IMR-90 (cell line): ENCODE measurements around the gene ZNF217. TPM values are rescaled to one million over a fixed set of nuclear protein-coding genes. Genes with fewer than 3 reads are reported as not detected.
A peak's percentile ranks its signal among the peaks of the same experiment; 100 is the strongest.

Source experiments
- ATAC-seq: fragments of 200-7000 bp; cut with Tn5 transposase; 2 replicates; pipeline ENCODE4 v1.9.1; 2020; ENCODE audit warnings: low read depth, mild to moderate bottlenecking, moderate library complexity
- BruUV-seq: library from RNA; stranded (reverse); fragments of 400-500 nt; replicated peaks from 2 replicates; lab custom pipeline; 2021; lab: Mats Ljungman, UMichigan
- CTCF ChIA-PET: fragments of 300-600 bp; formaldehyde crosslinking; extraction: SDS; loops from one replicate; lab custom pipeline; 2021; ENCODE audit warnings: antibody characterized with exemption; lab: Yijun Ruan, JAX
- POLR2A ChIA-PET: fragments of 300-600 bp; sonication (Branson Sonifier 250); formaldehyde crosslinking; loops from one replicate; lab custom pipeline; 2022; ENCODE audit warnings: antibody characterized with exemption; ENCODE audit not compliant: unreplicated experiment; lab: Charles Lee
- DNase-seq: peaks from one replicate; pipeline ENCODE4 v3.0.0; 2013
- H2AFZ ChIP-seq: replicated peaks from 2 replicates; pipeline ENCODE3; 2013; ENCODE audit warnings: low read length, mild to moderate bottlenecking; ENCODE audit not compliant: poor library complexity
- H2AK5ac ChIP-seq: 2 replicates; pipeline ENCODE4 v1.6.1; 2013; ENCODE audit warnings: low read depth, low read length, inconsistent platforms
- H2AK9ac ChIP-seq: replicated peaks from 2 replicates; pipeline ENCODE3; 2013; ENCODE audit warnings: mild to moderate bottlenecking, low read depth, low read length, moderate library complexity; ENCODE audit not compliant: poor library complexity
- H2BK120ac ChIP-seq: 2 replicates; pipeline ENCODE4 v1.6.1; 2013; ENCODE audit warnings: low read depth, low read length, inconsistent platforms
- H2BK15ac ChIP-seq: 3 replicates; pipeline ENCODE4 v1.6.1; 2013; ENCODE audit warnings: low read depth, low read length, inconsistent platforms
- H2BK20ac ChIP-seq: 2 replicates; pipeline ENCODE4 v1.6.1; 2013; ENCODE audit warnings: low read depth, mild to moderate bottlenecking, inconsistent platforms, low read length, moderate library complexity
- H2BK5ac ChIP-seq: 2 replicates; pipeline ENCODE4 v1.6.1; 2013; ENCODE audit warnings: mild to moderate bottlenecking, low read depth, low read length, inconsistent platforms; ENCODE audit not compliant: poor library complexity, severe bottlenecking
- H3K14ac ChIP-seq: replicated peaks from 2 replicates; pipeline ENCODE4 v1.6.1; 2013; ENCODE audit warnings: low read depth, low read length, inconsistent platforms
- H3K18ac ChIP-seq: 2 replicates; pipeline ENCODE4 v1.6.1; 2013; ENCODE audit warnings: low read depth, low read length, control low read depth
- H3K23ac ChIP-seq: 2 replicates; pipeline ENCODE4 v1.6.1; 2013; ENCODE audit warnings: low read depth, low read length, inconsistent platforms
- H3K27ac ChIP-seq: 2 replicates; pipeline ENCODE4 v1.5.1; 2013; ENCODE audit warnings: mild to moderate bottlenecking, control low read depth, low read length; ENCODE audit not compliant: insufficient read depth
- H3K27me3 ChIP-seq: 2 replicates; pipeline ENCODE4 v1.6.1; 2013; ENCODE audit warnings: low read length; ENCODE audit not compliant: control insufficient read depth, insufficient read depth
- H3K36me3 ChIP-seq: 2 replicates; pipeline ENCODE4 v1.6.1; 2013; ENCODE audit warnings: low read length, mixed read lengths; ENCODE audit not compliant: control insufficient read depth, insufficient read depth
- H3K4ac ChIP-seq: 2 replicates; pipeline ENCODE4 v1.6.1; 2013; ENCODE audit warnings: low read depth, low read length, inconsistent platforms
- H3K4me1 ChIP-seq: 2 replicates; pipeline ENCODE4 v1.6.1; 2013; ENCODE audit warnings: low read length, mixed read lengths; ENCODE audit not compliant: control insufficient read depth, insufficient read depth
- H3K4me2 ChIP-seq: 2 replicates; pipeline ENCODE4 v1.6.1; 2013; ENCODE audit warnings: low read depth, mild to moderate bottlenecking, control low read depth, low read length, moderate library complexity
- H3K4me3 ChIP-seq: 2 replicates; pipeline ENCODE4 v1.5.1; 2013; ENCODE audit warnings: low read depth, mild to moderate bottlenecking, control low read depth, low read length, moderate library complexity; ENCODE audit not compliant: insufficient read depth
- H3K56ac ChIP-seq: 2 replicates; pipeline ENCODE4 v1.6.1; 2013; ENCODE audit warnings: low read length, inconsistent platforms; ENCODE audit not compliant: insufficient read depth; ENCODE audit errors: extremely low read depth
- H3K79me1 ChIP-seq, 2 experiments: 2 replicates each; pipeline ENCODE4 v1.6.1; 2013; ENCODE audit warnings: low read length in 2 of 2, inconsistent platforms in 1 of 2, low read depth in 1 of 2
- H3K9ac ChIP-seq: 2 replicates; pipeline ENCODE4 v1.6.1; 2013; ENCODE audit warnings: low read depth, low read length, control low read depth
- H3K9me1 ChIP-seq: 2 replicates; pipeline ENCODE4 v1.6.1; 2013; ENCODE audit warnings: low read length, inconsistent platforms; ENCODE audit not compliant: insufficient read depth
- H3K9me3 ChIP-seq: 2 replicates; pipeline ENCODE4 v1.6.1; 2013; ENCODE audit warnings: low read length; ENCODE audit not compliant: control insufficient read depth, insufficient read depth
- H4K20me1 ChIP-seq: 2 replicates; pipeline ENCODE4 v1.6.1; 2013; ENCODE audit warnings: low read length, inconsistent platforms; ENCODE audit not compliant: insufficient read depth
- H4K5ac ChIP-seq: 2 replicates; pipeline ENCODE4 v1.6.1; 2013; ENCODE audit warnings: mild to moderate bottlenecking, low read depth, low read length, control low read depth
- H4K8ac ChIP-seq, 2 experiments: 2 replicates each; pipeline ENCODE4 v1.6.1; 2013; ENCODE audit warnings: low read depth in 2 of 2, low read length in 2 of 2, control low read depth in 1 of 2, inconsistent platforms in 1 of 2
- H4K91ac ChIP-seq: 2 replicates; pipeline ENCODE4 v1.6.1; 2013; ENCODE audit warnings: low read depth, low read length, inconsistent platforms; ENCODE audit not compliant: insufficient read depth
- BHLHE40 ChIP-seq: fragments of 150-350 bp; IDR thresholded peaks from 2 replicates; pipeline ENCODE4 v1.6.1; 2016; ENCODE audit warnings: mild to moderate bottlenecking, low read depth, low read length
- ELK1 ChIP-seq: fragments of 150-350 bp; IDR thresholded peaks from 2 replicates; pipeline ENCODE4 v1.6.1; 2016; ENCODE audit warnings: low read depth, mild to moderate bottlenecking, low read length, moderate library complexity, borderline replicate concordance
- FOS ChIP-seq: fragments of 150-350 bp; IDR thresholded peaks from 2 replicates; pipeline ENCODE4 v1.6.1; 2016; ENCODE audit warnings: low read depth, low read length
- MAFK ChIP-seq: IDR thresholded peaks from 2 replicates; pipeline ENCODE4 v1.6.1; 2012; ENCODE audit warnings: low read depth, low read length, improper control_type of control experiment
- MAZ ChIP-seq: IDR thresholded peaks from 2 replicates; pipeline ENCODE4 v1.6.1; 2012; ENCODE audit warnings: low read depth, mild to moderate bottlenecking, low read length, improper control_type of control experiment, moderate library complexity, borderline replicate concordance
- MXI1 ChIP-seq: IDR thresholded peaks from 2 replicates; pipeline ENCODE4 v1.6.1; 2012; ENCODE audit warnings: low read depth, mild to moderate bottlenecking, low read length, moderate library complexity, borderline replicate concordance
- NFE2L2 ChIP-seq: fragments of 150-350 bp; IDR thresholded peaks from 2 replicates; pipeline ENCODE4 v1.6.1; 2016; ENCODE audit warnings: low read depth, mild to moderate bottlenecking, low read length
- POLR2A ChIP-seq: IDR thresholded peaks from 2 replicates; pipeline ENCODE4 v1.6.1; 2012; ENCODE audit warnings: mild to moderate bottlenecking, low read depth, low read length
- RCOR1 ChIP-seq: IDR thresholded peaks from 2 replicates; pipeline ENCODE4 v1.6.1; 2012; ENCODE audit warnings: mild to moderate bottlenecking, low read length, improper control_type of control experiment; ENCODE audit not compliant: insufficient replicate concordance
- RFX5 ChIP-seq: IDR thresholded peaks from 2 replicates; pipeline ENCODE4 v1.8.0; 2012; ENCODE audit warnings: low read depth, mild to moderate bottlenecking, low read length, moderate library complexity
- SMC3 ChIP-seq: fragments of 150-350 bp; IDR thresholded peaks from 2 replicates; pipeline ENCODE4 v1.6.1; 2016; ENCODE audit warnings: low read depth, mild to moderate bottlenecking, antibody characterized with exemption, low read length, moderate library complexity
- USF2 ChIP-seq: fragments of 150-350 bp; IDR thresholded peaks from 2 replicates; pipeline ENCODE4 v1.6.1; 2017; ENCODE audit warnings: mild to moderate bottlenecking, antibody characterized with exemption, low read length, low read depth
- WGBS, 2 experiments: methylation state at CpG; one replicate each; pipeline versions ENCODE4 v1.1.5 to v1.1.7; 2013; ENCODE audit warnings: missing lambda C conversion rate in 2 of 2; ENCODE audit not compliant: insufficient read length in 1 of 2; ENCODE audit errors: extremely low coverage in 2 of 2; 5-methylcytosine and 5-hydroxymethylcytosine counted together
- dilution Hi-C: fragments of 300-500 bp; cut with HindIII; formaldehyde crosslinking; loops from one replicate; pipeline ENCODE4 v1.14.3; 2018; ENCODE audit warnings: low sequenced_read_pairs; ENCODE audit not compliant: unreplicated experiment
- in situ Hi-C: fragments of 300-500 bp; cut with MboI; formaldehyde crosslinking; loops from 3 replicates; pipeline ENCODE4 v1.14.3; 2019; ENCODE audit warnings: low sequenced_read_pairs, inconsistent platforms, mixed read lengths
- intact Hi-C: fragments of 100-400 bp; cut with micrococcal nuclease; formaldehyde crosslinking; loops from 2 replicates; pipeline ENCODE4 v1.10.0; 2022
- polyA plus RNA-seq, 3 experiments: library from polyadenylated mRNA; depleted of rRNA; stranded (reverse); fragments of >200 nt; gene quantifications; 2 replicates each; pipeline ENCODE4 v1.2.3, GENCODE V29; 2012; ENCODE audit warnings: low replicate concordance in 1 of 3
- total RNA-seq: library from RNA; depleted of rRNA; stranded (reverse); fragments of >200 nt; gene quantifications from 2 replicates; pipeline ENCODE4 v1.2.3, GENCODE V29; 2012

The ZNF217 gene
- total and polyA plus RNA-seq, 2 of the 4 experiments (the other 2 are of a cell fraction), result 9.1 to 27.8 TPM

GRCh38 chr20:53599910-53600632 lies 6.4 kb upstream of the ZNF217 start (continued):
- no peak for TF ChIP-seq BHLHE40

- Histone ChIP-seq H4K20me1 (no peaks in the 10 kb centered on the region), H3K4me3 (no peak overlapping the region), H2BK120ac (no peak overlapping the region), H4K5ac (no peak overlapping the region), H2BK5ac (no peak overlapping the region), H4K8ac (no peak overlapping the region), H3K36me3 (no peaks in the 10 kb centered on the region), H3K4ac (no peak overlapping the region), H3K4me2 (no peak overlapping the region), H3K18ac (no peak overlapping the region), H3K27ac (no peak overlapping the region), H2BK15ac (0 out of 3 replicates have a peak overlapping the region, but pooled peaks have one; percentile 63), H3K79me1 (no peaks in the 10 kb centered on the region), H3K27me3 (no peaks in the 10 kb centered on the region), H3K23ac (no peak overlapping the region), H2BK20ac (no peak overlapping the region), H3K9ac (no peak overlapping the region), H3K14ac (0 out of 2 replicates have a peak overlapping the region, but pooled peaks have one; percentile 7), H2AFZ (peak overlapping the region; percentile 1), H3K56ac (no peak overlapping the region), H2AK9ac (no peak overlapping the region), H3K4me1 (peaks cover 5% of the 10 kb centered on the region), H4K91ac (no peak overlapping the region), H3K9me1 (no peaks in the 10 kb centered on the region), H3K9me3 (no peaks in the 10 kb centered on the region), H2AK5ac (no peak overlapping the region)
- intact Hi-C loops (loop anchor here (5.0 kb wide), 1 partner anchor 58 kb away; no protein-coding TSS in a partner anchor), in situ Hi-C loops (no loop called here), dilution Hi-C loops (no loop called here)
- BruUV-seq, result no TSS peak
- DNase-seq (no peak), ATAC-seq (no peak)
- CTCF ChIA-PET, result no interaction called here
- 0% methylated on average over 1 of the region's 4 CpGs; no CpG with 5 or more reads in 1 of the 2 experiments for WGBS, 2 experiments
- POLR2A ChIA-PET, result no interaction called here
- no peak for TF ChIP-seq ELK1
- no peak for TF ChIP-seq USF2
- no peak for TF ChIP-seq NFE2L2
- no peak for TF ChIP-seq MAZ
- no peak for TF ChIP-seq RFX5
- no peak for TF ChIP-seq MAFK
- TF ChIP-seq FOS, result no peak
- no peak for TF ChIP-seq MXI1
- no peak for TF ChIP-seq POLR2A
- TF ChIP-seq RCOR1, result no peak
- no peak for TF ChIP-seq BHLHE40
- TF ChIP-seq SMC3, result no peak
Measured at GRCh38 chr20:53599378-53599777, 5.7 kb upstream of the ZNF217 start.
